ENCODE data around the gene AQP1. TPM values are rescaled to one million over a fixed set of nuclear protein-coding genes. Genes with fewer than 3 reads are reported as not detected.

The AQP1 gene
- total RNA-seq, result 155 TPM
- long read RNA-seq, transcript AQP1-201 (4 exons, 2,913 nt), result major isoform, 107 of 203 reads
- long read RNA-seq, transcript AQP1-202 (4 exons, 1,140 nt), result minor isoform, 8 of 203 reads
- long read RNA-seq, partial matches to known transcripts, result 84 of 203 reads
- long read RNA-seq, other reads (novel, unspliced or antisense), result 2 of 203 reads

DNA sequence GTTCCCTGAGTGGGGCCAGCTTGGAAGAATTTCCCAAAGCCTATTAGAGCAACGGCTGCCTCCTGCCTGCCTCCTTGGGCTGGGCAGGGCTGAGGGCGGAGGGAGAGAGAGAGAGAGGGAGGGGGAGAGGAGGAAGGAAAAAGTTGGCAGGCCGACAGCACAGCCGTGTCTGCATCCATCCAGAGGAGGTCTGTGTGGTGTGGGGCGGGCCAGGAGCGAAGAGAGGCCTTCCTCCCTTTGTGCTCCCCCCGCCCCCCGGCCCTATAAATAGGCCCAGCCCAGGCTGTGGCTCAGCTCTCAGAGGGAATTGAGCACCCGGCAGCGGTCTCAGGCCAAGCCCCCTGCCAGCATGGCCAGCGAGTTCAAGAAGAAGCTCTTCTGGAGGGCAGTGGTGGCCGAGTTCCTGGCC is at the start of gene AQP1:
AQP1 (plus strand) TSS at position 293 of the 409 bp plus-strand sequence; CDS start at position 350, 57 bp downstream.
- intact Hi-C loops (cut with DNase I), result loop anchor here (5.0 kb wide), 1 partner anchor 159 kb away; the partner anchor contains the start of gene INMT

DNA sequence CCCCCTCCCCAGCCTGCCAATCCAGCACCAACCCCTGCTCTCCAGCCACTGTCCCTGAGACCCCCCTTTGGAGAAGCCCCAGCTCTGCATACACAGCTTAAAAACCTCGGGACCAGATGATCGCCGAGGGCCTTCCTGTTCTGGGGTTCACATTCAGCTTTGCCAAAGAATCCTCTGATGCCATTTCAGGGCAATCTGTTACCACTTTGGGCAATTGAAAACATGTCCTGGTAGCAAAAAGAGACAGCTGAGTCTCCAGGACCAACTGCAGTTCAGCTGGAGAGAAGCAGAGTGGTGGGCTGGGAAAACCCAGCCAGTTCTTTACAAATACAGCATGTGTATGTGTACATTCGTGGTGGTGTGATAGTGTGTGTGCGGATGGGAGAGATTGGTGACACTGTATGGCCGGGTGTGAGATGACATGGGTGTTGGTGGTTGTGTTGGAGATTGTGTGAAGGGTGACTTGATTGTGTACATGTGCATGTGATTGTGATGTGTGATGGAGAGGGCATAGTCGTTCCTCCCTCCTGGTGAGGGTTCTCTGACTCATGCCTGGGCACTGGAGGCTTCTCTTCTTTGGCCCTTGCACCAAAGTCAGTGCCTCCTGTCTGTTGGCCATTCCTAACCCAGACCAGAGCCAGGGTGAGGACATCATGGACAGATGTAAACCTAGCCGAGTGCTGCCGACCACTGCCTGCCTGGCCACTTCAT is 48.5 kb upstream of the AQP1 start:
- no peak for DNase-seq (ENCODE audit: low spot score)
- intact Hi-C loops (cut with DNase I), result no loop called here

More for the DNA sequence above, at the start of gene AQP1:
- peak; percentile 92 for DNase-seq (ENCODE audit: low spot score)

DNA sequence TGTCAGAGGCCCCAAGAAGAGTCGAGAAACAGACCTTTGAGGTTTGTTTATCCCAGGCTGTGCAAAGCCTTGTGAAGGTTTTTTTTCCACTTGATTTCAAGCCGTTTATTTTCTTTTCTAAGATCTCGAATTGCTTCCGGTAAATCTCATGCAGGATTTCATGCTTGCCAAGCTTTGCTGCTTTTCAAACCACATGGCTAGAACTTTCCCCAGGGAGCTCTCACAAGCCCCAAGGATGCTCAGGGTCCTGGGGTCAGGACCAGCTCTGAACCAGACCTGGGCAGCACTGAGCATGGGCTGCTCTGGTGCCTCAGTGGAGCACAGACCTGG is 48.0 kb upstream of the AQP1 start:
- intact Hi-C loops (cut with DNase I), result no loop called here
- no peak for DNase-seq (ENCODE audit: low spot score)

DNA sequence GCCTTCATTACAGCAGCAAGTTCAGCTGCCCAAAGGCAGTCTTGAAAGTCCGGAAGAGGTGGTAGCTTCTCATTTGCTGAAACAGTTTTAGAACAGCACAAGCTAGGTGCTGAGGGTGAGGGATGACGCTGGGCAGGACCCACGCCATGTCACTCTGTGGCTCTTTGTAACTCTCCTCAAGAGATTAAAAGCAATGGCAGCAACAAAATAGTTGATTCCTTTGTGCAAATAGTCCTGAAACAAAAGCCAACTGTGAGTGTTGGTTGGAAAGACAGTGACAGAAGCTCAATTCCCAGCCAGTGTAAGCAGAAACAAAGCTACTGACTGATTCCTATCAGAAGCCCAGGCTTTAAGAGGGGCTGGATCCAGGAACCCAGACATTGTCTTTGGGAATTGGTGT is 47.6 kb upstream of the AQP1 start:
- DNase-seq (ENCODE audit: low spot score), result no peak
- intact Hi-C loops (cut with DNase I), result no loop called here

DNA sequence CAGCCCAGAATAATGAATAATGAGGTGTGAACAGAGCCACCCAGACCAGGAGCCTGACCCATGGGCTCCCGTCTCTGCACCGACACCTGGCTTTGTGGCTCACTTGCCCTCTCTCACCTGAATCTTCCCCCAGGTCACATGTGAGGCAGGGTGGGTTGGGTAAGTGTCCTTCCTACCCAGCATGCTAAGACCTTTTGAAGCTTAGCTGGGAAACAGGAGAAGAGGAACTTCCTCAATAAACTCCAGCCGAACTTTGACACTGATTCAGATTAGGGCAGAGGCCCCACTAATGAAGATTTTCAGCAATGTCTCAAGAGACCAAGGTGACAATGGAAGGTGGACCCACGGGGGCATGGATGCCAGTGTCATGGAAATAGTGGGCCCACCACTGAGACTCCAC is 46.6 kb upstream of the AQP1 start:
- no peak for DNase-seq (ENCODE audit: low spot score)

DNA sequence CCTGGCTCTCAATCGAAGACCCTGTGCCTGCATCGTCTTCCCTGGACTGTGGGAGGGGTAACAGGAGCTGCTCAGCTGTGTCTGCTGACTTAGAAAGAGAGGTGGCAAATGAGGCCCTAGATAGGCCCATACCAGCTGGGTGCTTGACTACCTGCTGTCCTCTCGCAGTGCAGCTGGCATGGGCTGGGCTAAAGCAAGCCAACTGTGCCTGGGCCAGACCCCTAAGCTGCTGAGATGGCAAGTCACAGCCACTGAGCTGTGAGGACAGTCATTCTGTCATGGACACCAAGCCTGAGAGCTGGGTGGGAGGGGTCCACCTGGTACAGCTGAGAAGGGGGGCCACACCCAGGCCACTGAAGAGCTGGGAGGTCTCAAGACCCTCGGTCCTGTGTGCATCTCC is 45.8 kb upstream of the AQP1 start:
- DNase-seq (ENCODE audit: low spot score), result no peak
- intact Hi-C loops (cut with DNase I), result no loop called here

More for the DNA sequence above, 46.6 kb upstream of the AQP1 start:
- intact Hi-C loops (cut with DNase I), result no loop called here

DNA sequence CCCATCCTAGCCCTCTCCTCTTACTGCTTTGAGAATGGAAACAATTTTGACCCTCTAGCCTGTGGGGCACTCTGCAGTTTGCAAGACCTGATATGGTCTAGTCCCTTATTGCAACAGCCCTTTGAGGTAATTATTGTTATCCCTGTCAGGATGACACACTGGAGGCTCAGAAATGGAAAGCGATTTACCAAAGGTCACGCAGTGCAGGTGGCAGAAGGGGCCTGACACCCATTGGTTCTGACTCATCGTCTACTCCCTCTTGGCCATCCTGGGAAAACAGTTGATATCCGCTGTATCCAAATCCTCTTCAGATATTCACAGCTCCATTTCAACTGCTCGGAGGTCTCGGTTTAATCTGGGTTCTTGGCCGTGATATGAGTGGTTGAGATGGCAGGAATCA is 44.7 kb upstream of the AQP1 start:
- no peak for DNase-seq (ENCODE audit: low spot score)
- intact Hi-C loops (cut with DNase I), result no loop called here

DNA sequence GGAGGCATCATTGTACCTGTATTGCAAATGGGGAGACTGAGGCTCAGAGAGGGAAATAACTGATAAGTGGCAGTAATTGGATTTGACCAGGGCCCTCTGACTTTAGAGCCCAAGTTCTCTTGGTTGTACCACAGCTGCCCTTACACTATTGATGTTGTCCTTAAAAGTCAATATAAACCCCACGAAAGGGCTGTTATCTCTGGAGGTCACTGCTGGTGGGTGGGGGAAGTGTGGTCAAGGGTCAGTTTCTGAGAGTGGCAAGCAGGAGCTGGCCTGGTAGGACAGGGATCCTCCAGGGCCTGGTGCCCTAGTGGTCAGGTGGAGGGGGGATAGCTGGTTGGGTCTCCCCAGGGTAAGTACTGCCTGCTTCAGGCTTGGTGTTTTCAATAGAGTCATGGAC is 44.2 kb upstream of the AQP1 start:
- no peak for DNase-seq (ENCODE audit: low spot score)
- intact Hi-C loops (cut with DNase I), result no loop called here

DNA sequence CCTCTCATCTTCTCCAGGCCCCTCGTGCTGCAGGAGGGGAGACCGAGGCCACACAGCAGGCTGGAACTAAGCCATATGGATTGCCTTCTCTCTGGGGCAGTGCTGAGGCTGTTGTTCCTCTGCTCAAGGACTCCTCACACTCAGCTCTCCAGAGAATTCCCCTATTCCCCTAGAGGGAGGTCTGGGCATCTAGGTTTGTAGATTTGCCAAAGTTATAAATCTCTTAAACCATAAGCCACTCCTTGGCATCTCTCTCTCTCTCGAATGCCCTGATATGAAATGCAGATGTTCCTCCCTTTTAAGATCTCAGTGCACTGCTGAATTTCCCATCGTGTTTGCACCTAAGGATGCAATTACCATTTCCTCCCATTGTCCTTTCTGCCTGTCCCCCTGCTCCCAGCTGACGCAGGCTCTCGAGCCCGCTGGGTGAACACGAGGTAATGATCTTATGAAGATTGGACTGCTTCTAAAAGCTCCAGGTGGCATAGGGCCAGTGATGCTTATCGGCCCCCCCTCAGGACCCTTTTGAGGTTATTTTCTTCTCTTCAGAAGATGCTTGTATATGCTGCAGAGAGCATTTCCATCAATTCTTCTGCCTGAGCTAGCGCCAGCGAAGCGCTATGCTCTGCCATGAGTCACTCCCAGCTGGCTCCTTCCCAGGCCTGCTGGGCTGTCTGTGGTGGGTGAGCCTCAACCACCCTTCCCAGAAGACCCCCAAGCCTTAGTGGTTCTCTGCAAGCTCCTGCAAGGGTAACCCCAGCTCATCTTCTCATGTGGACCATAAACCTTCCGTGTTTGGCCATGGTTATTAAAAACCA is 41.6 kb upstream of the AQP1 start:
- intact Hi-C loops (cut with DNase I), result no loop called here
- no peak for DNase-seq (ENCODE audit: low spot score)

DNA sequence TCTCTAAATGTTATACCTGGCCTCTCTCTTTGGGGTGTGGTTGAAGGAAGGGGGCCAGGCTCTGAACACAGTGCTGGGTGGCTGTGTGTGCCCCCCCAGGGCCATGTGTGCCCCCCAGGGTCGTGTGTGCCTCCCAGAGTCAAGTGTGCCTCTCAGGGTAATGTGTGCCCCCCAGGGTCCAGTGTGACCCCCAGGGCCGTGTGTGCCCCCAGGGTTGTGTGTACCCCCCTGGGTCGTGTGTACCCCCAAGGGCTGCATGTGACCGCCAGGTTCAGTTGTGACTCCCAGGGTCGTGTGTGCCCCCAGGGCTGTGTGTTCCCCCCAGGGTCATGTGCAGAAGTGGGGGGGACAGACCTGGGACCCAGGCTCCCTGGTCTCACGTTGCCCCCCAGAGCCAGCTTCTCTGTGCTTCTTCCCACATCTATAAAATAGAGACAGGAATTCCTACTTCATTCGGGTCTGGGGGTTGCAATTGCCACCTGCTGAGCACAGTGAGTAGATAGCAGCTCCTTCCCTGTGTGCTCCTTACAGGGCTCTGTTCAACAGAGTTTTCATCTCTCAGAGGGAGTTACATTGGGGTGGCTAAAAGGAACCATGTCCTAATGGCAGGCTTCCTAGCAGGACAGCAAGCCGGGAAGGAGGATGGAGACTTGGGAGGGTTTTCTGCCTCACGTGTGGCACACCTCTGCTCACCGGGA is 40.7 kb upstream of the AQP1 start:
- intact Hi-C loops (cut with DNase I), result no loop called here
- DNase-seq (ENCODE audit: low spot score), result no peak

DNA sequence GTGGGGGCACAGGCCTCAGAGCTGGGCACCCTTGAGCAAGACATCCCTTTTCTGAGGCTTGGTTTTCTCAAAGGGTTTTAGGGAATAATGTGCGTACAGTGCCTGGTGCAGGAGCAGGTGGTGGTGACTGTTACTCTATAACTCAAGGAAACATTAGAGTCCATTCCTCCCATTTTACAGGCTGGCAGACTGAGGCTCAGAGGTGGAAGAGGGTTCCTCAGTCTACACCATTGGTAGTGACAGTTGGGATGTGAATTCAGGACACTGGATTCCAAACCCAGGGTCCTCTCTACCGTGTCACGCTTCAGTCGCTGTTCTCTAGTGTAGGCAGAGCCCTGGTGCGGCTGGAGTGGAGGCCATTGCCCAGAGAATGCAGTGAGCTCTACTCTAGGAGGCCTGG is 40.0 kb upstream of the AQP1 start:
- intact Hi-C loops (cut with DNase I), result no loop called here
- DNase-seq (ENCODE audit: low spot score), result no peak

DNA sequence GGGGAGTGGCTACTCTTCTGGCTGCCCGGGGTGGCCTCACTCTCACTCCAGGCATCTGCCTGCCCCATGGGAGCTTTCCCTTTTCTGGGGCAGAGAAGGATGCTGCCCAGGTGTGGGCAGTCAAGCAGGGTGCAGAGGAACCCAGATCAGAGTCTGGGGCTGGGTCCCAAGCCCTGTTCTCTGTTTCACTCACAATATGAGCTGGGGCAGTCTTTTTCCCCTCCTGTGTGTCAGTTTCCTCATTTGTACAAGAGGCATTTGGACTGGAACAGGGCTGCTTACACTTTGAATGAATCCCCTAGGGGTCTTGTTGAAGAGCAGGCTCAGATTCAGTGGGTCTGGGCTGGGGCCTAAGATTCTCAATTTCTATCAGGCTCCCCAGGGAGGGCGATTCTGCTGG is 38.4 kb upstream of the AQP1 start:
- intact Hi-C loops (cut with DNase I), result no loop called here
- no peak for DNase-seq (ENCODE audit: low spot score)

DNA sequence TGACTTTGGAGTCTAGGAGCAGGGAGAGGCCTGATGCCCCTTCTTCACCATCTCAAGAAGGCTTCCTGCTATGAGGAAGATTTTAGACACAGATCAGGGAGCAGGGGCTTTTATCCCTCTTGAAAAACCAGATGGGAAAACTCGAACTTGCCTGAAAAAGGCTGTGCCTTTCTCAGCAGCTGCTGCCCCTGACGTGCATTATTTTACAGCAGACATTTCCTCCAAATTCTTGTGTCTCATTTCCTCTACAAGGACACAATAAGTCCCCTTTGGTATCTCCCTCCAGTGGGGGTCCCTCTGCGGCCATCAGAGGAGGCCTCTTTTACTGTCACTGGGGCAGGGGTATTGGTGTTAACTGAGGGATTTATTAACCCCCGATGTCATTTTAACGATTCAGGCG is 38.0 kb upstream of the AQP1 start:
- no peak for DNase-seq (ENCODE audit: low spot score)
- intact Hi-C loops (cut with DNase I), result no loop called here

DNA sequence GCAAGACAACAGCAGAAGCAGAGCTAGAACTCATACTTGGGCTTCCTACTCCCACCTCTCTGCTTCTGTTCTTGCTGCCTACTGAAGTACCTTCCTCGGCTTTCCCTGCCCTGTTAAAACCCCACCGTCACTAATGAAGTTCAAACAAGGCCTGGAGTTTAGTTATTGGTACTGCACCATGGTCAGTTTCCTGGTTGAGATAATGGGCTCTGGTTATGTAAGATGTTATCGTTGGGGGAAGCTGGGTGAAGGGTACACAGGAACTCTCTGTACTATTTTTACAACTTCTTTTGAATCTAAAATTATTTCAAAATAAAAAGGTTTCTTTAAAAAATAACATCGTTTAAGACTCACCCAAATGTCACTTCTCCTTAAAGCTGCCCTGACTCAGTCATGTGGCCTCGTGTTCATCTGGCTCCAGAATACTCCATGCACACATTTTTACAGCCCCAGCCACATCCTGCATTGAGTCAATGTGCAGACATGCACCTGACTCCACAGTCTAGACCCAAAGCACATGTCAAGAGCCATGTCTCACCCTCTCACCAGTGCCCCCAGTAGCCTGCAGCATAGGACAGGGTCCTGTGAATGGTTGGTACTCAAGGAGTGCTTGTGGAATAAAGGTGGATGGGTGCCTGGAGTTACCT is 36.9 kb upstream of the AQP1 start:
- no peak for DNase-seq (ENCODE audit: low spot score)
- intact Hi-C loops (cut with DNase I), result no loop called here

DNA sequence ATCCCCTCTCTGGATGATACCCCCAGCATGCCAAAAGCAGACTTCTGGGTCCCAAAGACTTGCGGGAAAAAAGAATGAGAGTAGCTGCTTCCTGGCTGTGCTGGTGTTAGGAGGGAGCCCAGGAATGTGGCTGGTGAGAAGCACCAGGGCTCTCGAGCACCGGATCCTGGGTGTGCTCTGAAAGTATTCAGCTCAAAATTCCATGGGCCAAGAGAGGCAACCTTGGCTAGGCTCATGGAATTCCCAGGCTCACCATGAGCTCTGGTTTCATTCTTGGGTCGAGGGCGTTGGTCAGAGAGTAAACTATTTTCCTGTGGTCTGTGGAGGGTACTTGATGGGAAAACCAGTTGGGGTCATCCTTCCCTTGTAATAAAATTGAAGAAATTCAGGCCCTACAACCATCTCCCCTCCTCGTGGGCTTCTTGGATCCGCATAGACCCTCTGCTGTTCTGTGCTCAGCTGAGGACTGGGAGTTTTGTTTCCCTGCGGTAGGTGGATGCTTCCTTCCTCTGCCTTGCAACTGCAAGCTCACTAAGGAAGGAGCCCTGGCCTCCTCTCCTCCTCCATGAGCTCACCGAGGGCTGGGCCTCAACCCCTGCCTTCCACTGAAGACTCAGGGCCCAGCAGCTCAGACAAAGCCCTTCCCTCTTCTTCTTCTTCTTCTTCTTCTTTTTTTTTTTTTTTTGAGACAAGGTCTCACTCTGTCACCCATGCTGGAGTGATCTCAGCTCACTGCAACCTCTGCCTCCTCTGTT is 34.5 kb upstream of the AQP1 start:
- no peak for DNase-seq (ENCODE audit: low spot score)
- intact Hi-C loops (cut with DNase I), result no loop called here

DNA sequence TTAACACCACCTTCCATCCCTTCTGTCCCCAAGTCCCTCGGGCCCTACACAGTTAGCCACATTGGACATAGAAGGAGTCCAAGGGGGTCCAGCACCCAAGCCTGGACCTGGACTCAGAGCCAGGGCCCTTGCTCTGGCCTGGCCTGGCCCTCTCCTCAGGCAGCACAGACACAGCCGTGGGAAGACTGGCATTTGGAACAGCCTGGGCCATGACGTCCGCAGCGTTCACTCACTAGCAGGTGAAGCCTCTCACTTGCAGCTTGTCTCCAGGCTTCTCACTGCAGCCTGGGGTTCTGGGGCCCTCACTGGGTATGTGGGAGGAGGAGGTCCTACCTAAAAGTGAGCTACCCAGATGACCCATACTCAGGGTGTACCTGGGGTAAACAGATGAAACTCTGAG is 33.7 kb upstream of the AQP1 start:
- intact Hi-C loops (cut with DNase I), result no loop called here
- no peak for DNase-seq (ENCODE audit: low spot score)

DNA sequence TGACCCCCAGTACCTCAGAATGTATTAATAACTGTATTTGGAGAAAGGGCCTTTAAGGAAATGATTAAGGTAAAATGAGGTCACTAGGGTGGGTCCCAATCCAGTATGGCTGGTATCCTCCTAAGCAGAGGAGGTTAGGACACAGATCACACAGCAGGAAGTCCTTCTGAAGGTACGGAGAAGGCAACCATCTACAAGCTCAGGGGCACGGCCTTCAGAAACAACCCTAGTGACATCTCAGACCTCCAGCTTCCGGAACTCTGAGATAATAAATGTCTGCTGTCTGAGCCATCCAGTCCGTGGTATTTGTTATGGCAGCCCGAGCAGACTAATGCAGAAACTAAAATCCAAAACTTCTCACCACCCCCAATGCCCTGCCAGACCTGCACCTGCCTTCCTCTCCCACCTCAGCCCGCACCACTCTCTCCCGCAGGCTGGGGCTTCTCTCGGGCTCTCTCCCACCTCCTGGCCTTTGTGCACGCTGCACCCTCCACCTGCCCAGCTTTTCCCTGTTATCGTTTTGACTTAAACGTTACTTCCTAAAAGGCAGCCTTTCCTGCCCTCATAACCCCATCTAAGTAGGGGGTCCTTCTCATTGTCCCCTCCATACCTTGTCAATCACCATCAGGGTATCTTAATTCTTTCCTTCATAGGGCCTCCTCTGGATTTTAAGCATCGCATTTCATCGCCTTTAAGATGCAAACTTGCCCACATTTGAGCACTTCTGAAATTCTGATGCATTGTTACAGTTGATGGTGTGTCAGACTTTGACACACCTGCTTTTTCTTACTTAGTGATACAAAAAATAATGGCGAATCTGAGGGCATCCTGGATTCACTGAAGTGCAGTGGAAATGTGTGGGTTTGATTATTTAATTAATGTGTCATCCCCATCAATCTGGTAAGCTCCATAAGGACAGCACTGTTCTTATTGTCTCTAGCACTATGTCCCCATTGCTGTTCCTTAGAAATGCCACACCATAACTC is 32.2 kb upstream of the AQP1 start:
- intact Hi-C loops (cut with DNase I), result no loop called here
- no peak for DNase-seq (ENCODE audit: low spot score)

DNA sequence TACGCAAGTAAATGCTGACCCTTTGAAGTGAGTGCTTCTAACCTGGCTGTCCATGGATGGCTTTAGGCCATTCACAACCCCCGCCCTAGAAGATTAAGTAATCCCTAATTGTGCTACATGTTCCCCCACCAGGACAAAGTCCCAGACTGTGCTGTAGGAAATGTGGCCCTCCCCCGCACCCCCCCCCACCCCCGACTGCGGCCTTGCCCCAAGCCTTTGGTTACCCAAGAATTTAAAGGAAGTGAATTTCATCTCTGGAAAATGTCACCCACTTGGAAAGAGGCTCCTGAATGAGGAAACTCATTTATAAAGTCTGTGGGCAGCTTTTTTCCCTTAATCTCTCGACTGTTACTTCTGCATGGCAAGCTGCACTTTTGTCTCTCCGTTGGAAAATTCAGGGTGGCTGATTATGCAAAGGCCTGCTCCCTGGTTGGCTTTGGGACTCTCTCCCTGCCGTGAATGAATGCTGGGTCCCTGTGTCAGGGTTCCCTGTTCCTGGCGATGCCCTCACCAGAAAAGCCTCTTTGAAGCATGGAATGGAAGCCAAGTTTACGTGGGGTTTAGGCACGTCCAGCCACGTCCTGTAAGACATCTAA is 31.4 kb upstream of the AQP1 start:
- no peak for DNase-seq (ENCODE audit: low spot score)
- intact Hi-C loops (cut with DNase I), result no loop called here
